Small intestine (tissue), 7 donors: ENCODE results near the gene CYGB. TPM values are rescaled to one million over a fixed set of nuclear protein-coding genes. Genes with fewer than 3 reads are reported as not detected.
"Not testable (repeated sequence)": the region's sequence is repeated elsewhere in the genome, so short reads cannot be mapped to it uniquely, and the experiment has no call there.

ENCODE experiments used
- DNase-seq, 2 donors: peaks; one replicate each; pipeline versions ENCODE4 v3.0.0 to v3.0.0-alpha.2; 2013
- FAIRE-seq: peaks from 2 replicates; lab custom pipeline; 2012; peaks lifted over from hg19 to GRCh38; lab: Jason Lieb, UNC
- H3K27ac ChIP-seq, 3 donors: one replicate each; pipeline ENCODE4 v1.5.1; 2013; ENCODE audit warnings: low read length in 2 of 3, mild to moderate bottlenecking in 2 of 3, control low read depth in 1 of 3, inconsistent platforms in 1 of 3, low read depth in 1 of 3, moderate library complexity in 1 of 3
- H3K27me3 ChIP-seq, 3 donors: one replicate each; pipeline ENCODE4 v1.6.1; 2013; ENCODE audit warnings: low read length in 3 of 3, inconsistent platforms in 1 of 3; ENCODE audit not compliant: control insufficient read depth in 3 of 3, insufficient read depth in 3 of 3
- H3K36me3 ChIP-seq, 3 donors: one replicate each; pipeline ENCODE4 v1.6.1; 2013; ENCODE audit warnings: low read length in 3 of 3, inconsistent platforms in 1 of 3, low read depth in 1 of 3, mild to moderate bottlenecking in 1 of 3, moderate library complexity in 1 of 3; ENCODE audit not compliant: control insufficient read depth in 3 of 3, insufficient read depth in 2 of 3
- H3K4me1 ChIP-seq, 3 donors: one replicate each; pipeline ENCODE4 v1.6.1; 2013; ENCODE audit warnings: low read length in 2 of 3, inconsistent platforms in 1 of 3, low read depth in 1 of 3, mild to moderate bottlenecking in 1 of 3, moderate library complexity in 1 of 3; ENCODE audit not compliant: control insufficient read depth in 3 of 3, insufficient read depth in 2 of 3
- H3K4me3 ChIP-seq, 3 donors: one replicate each; pipeline ENCODE4 v1.5.1; 2013; ENCODE audit warnings: low read length in 3 of 3, control low read depth in 1 of 3, inconsistent platforms in 1 of 3, low read depth in 1 of 3, mild to moderate bottlenecking in 1 of 3, moderate library complexity in 1 of 3
- H3K9me3 ChIP-seq, 2 donors: one replicate each; pipeline ENCODE4 v1.6.1; 2013; ENCODE audit warnings: low read depth in 1 of 2, low read length in 1 of 2; ENCODE audit not compliant: control insufficient read depth in 2 of 2, insufficient read depth in 1 of 2
- WGBS, 3 donors: extraction: QIAGEN DNeasy Blood & Tissue Kit; methylation state at CpG; one replicate each; pipeline ENCODE4 v1.1.7; 2013; 5-methylcytosine and 5-hydroxymethylcytosine counted together
- polyA plus RNA-seq, 4 donors: library from polyadenylated mRNA; stranded (reverse) in 3 of 4; unstranded in 1 of 4; fragments of 200-250 nt in 3 of 4; fragments of 120-200 nt in 1 of 4; gene quantifications; one replicate each; pipeline versions ENCODE4 v1.2.1 to v1.2.3, GENCODE V29; 2013
- donor health status: healthy with polysubstance abuse.
- donor health status: control.
- donor health status: control.
- donor health status: Bipolar disorder and iron deficiency.
- donor health status: healthy.

The CYGB gene
- polyA plus RNA-seq, 4 donors, result 1.1 to 35.4 (median 12.0) TPM

DNA sequence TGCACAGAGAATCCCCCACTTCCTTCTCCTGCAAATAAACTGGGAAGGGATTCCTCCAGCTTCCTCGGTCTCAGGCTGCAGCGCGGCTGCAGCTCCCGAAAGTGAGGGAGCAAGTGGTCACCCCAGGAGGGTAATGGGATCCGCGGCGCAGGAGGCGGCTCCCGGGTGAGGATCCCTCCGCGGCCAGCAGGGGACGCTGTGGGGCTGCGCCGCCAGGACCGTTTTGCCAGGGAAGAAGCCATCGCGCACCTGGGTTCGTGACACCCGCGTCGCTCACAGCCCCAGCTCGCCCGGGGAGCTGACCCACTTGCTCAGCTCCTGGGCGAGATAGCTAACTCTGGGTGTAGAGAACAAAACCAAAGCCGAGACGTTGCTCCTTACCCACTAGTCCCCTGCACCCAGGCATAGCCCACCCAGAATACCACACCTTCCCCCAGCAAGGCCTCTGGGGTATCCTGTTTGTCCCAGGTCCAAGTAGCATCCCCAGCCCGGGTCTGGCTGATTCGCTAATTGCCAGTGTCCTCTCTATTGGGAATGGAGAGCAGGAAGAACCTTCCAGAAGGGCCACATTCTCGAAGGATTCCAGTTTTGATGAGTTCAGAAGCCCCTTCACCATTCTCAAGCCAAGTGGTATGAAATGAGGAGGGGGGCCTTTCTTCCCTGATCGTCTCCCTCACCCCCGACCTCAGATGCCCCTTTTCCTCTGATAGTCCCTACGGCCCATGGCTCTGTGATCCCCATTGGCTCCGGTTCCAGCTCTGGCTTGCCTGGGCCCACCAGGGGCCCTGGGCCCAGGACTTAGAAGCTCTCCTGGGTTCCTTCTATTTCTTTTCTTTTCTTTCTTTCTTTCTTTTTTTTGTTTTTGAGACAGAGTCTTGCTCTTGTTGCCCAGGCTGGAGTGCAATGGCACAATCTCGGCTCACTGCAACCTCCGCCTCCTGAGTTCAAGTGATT is 14.1 kb downstream of the CYGB start:
- Histone ChIP-seq H3K4me1 (peaks cover 2 to 13% (median 4%) of the 10 kb centered on the region in 3 donors), H3K4me3 (no peak overlapping the region), H3K9me3 (no peaks in the 10 kb centered on the region), H3K27me3 (peaks cover 0 to 6% (median 0%) of the 10 kb centered on the region in 3 donors), H3K36me3 (peaks cover 0 to 2% (median 0%) of the 10 kb centered on the region in 3 donors), H3K27ac (no peak overlapping the region)
- WGBS, 3 donors, result 19 to 22% (median 20%) methylated on average over 35 of the region's 35 CpGs
- FAIRE-seq (no peak), DNase-seq (peak; percentile 68 to 84)

DNA sequence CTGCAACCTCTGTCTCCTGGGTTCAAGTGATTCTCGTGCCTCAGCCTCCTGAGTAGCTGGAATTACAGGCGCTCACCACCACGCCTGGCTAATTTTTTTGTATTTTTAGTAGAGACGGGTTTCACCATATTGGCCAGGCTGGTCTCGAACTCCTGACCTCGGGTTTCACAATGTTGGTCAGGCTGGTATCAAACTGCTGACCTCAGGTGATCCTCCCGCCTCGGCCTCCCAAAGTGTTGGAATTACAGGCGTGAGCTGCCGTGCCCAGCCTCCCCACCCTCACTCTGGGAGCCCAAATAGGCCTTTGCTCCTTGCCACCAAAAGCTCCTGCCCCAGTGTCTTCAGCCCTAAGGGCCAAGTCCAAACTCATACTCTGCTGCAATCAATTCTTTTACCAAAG is 15.8 kb downstream of the CYGB start:
- not testable (repeated sequence) for FAIRE-seq, H3K27ac ChIP-seq, H3K36me3 ChIP-seq, H3K4me3 ChIP-seq, H3K27me3 ChIP-seq, H3K4me1 ChIP-seq, H3K9me3 ChIP-seq
- peak in 1 of 2 donors; percentile 40 for DNase-seq
- WGBS, 3 donors, result 62 to 77% (median 66%) methylated on average over 10 of the region's 10 CpGs

DNA sequence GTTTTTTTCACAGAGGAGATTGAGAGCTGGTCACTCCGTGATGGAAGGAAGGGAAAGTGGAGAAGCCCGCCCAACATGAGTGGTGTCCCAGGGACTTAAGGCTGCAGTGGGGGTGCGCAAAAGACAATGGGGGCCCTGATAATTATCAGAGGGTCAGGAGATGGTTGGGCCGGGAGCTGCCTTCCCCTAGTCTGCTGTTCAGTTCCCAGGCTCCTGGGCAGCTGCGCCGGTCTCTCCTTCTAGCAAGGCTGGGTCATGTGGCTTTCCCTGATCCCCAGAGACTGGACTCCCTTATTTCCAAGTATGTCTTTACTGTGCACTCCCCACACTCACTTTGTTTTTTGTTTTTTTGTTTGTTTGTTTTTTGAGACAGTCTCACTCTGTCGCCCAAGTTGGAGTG is 16.2 kb downstream of the CYGB start:
- no peaks in the 10 kb centered on the region for H3K36me3 ChIP-seq
- H3K27ac ChIP-seq, result no peak overlapping the region
- no peaks in the 10 kb centered on the region for H3K27me3 ChIP-seq
- 92 to 93% (median 93%) methylated on average over 7 of the region's 7 CpGs for WGBS, 3 donors
- no peaks in the 10 kb centered on the region for H3K9me3 ChIP-seq
- no peak overlapping the region for H3K4me3 ChIP-seq
- FAIRE-seq, result no peak
- no peak for DNase-seq
- H3K4me1 ChIP-seq, result peaks cover 0 to 9% (median 4%) of the 10 kb centered on the region in 3 donors

DNA sequence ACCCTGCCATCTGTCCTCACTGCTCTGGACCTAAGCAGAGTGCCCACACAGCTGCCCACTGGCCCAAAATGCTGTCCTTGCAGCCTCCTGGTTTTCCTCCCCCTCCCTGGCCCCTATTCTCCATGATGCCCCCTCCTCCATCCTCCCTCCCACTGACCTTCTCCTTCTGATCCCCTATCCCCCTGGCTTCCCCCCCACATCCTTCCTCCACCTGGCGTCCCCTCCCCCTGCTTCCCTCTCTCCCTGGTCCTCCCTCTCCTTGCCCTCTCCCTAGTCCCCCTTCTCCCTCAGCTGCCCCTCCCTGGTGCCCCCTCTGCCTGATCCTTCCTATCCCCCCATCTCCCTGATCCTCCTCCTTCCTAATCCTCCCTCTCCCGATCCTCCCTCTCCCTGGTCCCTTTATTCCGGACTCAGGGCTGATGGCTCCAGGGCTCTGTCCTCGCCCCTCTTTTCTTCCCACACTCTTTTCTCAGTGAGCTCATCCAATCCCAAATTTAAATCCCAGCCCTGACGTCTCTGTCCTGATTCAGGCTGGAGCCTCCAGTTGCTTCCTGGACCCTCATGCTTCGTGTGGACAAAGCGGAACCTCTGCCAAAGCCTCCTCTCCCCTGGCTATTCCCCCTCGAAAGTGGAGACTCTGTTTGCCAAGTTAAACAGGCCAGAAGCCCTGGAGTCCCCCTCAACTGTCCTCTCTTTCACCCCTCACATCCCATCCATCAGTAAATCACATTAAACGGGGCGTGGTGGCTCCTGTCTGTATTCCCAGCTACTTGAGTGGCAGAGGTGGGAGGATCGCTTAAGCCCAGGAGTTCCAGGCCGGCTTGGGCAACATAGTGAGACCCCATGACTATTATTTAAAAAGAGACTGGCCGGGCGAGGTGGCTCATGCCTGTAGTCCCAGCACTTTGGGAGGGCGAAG is 18.2 kb downstream of the CYGB start:
- Histone ChIP-seq H3K4me3 (no peak overlapping the region), H3K27ac (no peak overlapping the region), H3K27me3 (no peaks in the 10 kb centered on the region), H3K9me3 (no peaks in the 10 kb centered on the region), H3K36me3 (no peaks in the 10 kb centered on the region), H3K4me1 (no peaks in the 10 kb centered on the region)
- WGBS, 3 donors, result 73 to 78% (median 77%) methylated on average over 15 of the region's 15 CpGs
- FAIRE-seq (no peak), DNase-seq (no peak)

DNA sequence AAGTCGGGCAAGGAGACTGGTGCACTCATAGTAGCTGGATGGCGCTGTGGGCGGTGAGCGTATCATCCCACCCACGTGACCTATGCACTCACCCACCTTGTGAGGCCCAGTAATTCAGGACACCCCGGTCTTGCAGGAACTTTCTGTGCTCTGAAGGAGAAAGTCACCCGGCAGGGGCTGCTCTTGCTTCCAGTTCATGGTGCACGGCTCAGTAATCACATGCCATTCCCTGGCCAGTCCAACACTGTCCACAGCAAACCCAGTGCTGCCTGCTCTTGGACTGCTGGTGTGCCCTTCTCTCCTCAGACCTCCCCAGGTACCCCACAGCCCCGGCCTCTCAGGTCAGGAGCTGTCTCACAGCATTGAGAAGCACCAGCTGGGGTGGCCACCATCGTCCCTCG is 19.9 kb downstream of the CYGB start:
- FAIRE-seq, result no peak
- Histone ChIP-seq H3K27ac (no peak overlapping the region), H3K4me3 (no peak overlapping the region), H3K4me1 (no peaks in the 10 kb centered on the region), H3K9me3 (no peaks in the 10 kb centered on the region), H3K27me3 (no peaks in the 10 kb centered on the region), H3K36me3 (no peaks in the 10 kb centered on the region)
- DNase-seq, result no peak
- 78 to 85% (median 82%) methylated on average over 11 of the region's 11 CpGs for WGBS, 3 donors

DNA sequence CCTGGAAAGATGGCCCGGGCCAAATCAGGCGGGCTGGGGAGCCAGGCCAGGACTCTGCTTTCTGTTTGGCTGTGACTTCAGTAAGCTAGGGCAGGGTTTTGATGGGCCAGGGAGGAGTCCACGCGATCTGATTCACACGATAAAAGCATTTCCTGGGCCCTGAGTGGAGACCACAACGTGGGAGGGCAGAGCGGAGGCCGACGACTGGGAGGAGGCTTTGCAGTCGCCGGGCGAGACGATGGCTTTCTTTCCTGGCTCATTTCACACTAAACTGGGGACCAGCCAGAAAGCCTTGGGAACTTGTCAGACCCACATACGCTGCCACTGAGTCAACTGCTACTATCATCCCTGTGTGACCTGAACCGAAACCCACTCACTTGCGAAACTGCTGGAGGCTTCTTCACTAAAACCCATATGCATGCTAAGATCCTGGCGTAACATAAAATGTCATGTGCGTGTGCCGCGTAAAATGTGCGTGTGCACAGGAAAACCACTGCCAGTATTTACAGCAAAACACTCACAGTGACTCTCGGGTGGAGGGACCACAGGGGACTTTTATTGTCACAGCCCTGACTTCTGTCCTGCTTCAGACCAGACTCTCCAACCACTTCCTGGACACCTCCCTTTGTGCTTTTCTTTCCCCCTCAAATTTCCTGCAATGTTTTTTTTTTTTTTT is 22.1 kb downstream of the CYGB start:
- no peaks in the 10 kb centered on the region for H3K36me3 ChIP-seq
- no peaks in the 10 kb centered on the region for H3K9me3 ChIP-seq
- H3K27ac ChIP-seq, result peak overlapping the region; percentile 7 to 92 (median 8)
- no peak overlapping the region for H3K4me3 ChIP-seq
- peaks cover 0 to 3% (median 0%) of the 10 kb centered on the region in 3 donors for H3K27me3 ChIP-seq
- DNase-seq (peak in 1 of 2 donors; percentile 70), FAIRE-seq (no peak)
- 41 to 72% (median 57%) methylated on average over 22 of the region's 22 CpGs for WGBS, 3 donors
- no peaks in the 10 kb centered on the region for H3K4me1 ChIP-seq

DNA sequence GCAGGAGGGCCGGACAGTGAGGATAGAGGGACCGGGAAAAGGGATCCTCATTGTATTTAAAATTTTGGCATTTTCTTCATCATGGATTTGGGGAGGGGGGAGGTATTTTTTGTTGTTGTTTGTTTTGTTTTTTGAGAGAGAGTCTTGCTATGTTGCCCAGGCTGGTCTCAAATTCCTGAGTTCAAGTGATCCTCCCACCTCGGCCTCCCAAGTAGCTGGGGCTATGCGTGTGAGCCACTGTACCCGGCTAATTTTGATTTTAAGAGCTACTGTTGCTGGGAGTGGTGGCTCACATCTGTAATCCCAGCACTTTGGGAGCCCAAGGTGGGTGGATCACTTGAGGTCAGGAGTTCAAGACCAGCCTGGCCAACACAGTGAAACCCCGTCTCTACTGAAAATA is 23.2 kb downstream of the CYGB start:
- not testable (repeated sequence) for H3K36me3 ChIP-seq, FAIRE-seq, DNase-seq, H3K9me3 ChIP-seq, H3K4me1 ChIP-seq, H3K4me3 ChIP-seq, H3K27me3 ChIP-seq
- WGBS, 3 donors, result 89 to 98% (median 94%) methylated on average over 6 of the region's 6 CpGs
- peak overlapping the region in 1 of 3 donors; percentile 92 for H3K27ac ChIP-seq

DNA sequence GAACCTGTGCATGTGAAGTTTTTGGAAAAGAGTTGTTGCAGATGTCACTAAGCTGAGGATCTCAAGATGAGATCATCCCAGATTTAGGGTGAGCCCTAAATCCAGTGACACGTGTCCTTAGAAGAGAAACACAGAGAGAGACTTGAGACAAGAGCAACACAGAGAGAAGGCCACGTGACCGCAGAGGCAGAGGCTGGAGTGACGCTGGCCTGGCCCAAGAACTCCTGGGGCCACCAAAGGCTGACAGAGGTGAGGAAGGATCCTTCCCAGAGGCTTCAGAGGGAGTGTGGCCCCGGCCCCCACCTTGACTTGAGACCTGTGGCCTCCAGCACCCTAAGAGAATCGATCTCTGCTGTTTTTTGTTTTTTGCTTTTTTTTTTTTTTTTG is 24.2 kb downstream of the CYGB start:
- 68 to 78% (median 70%) methylated on average over 6 of the region's 6 CpGs for WGBS, 3 donors
- Histone ChIP-seq H3K27me3 (peaks cover 0 to 3% (median 0%) of the 10 kb centered on the region in 3 donors), H3K36me3 (no peaks in the 10 kb centered on the region), H3K4me3 (no peak overlapping the region), H3K27ac (no peak overlapping the region), H3K4me1 (no peaks in the 10 kb centered on the region), H3K9me3 (no peaks in the 10 kb centered on the region)
- FAIRE-seq, result no peak
- DNase-seq, result no peak
